ENCODE data around the gene HLCS.

GRCh38 chr21:36705679-36706481, 260.6 kb downstream of the HLCS start:
- no peak for TF ChIP-seq EZH2phosphoT487 (conservative IDR thresholded peaks at IDR 0.05; ENCODE audit: low read length)
- TF ChIP-seq, protein P1, sequence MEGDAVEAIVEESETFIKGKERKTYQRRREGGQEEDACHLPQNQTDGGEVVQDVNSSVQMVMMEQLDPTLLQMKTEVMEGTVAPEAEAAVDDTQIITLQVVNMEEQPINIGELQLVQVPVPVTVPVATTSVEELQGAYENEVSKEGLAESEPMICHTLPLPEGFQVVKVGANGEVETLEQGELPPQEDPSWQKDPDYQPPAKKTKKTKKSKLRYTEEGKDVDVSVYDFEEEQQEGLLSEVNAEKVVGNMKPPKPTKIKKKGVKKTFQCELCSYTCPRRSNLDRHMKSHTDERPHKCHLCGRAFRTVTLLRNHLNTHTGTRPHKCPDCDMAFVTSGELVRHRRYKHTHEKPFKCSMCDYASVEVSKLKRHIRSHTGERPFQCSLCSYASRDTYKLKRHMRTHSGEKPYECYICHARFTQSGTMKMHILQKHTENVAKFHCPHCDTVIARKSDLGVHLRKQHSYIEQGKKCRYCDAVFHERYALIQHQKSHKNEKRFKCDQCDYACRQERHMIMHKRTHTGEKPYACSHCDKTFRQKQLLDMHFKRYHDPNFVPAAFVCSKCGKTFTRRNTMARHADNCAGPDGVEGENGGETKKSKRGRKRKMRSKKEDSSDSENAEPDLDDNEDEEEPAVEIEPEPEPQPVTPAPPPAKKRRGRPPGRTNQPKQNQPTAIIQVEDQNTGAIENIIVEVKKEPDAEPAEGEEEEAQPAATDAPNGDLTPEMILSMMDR (IDR thresholded peaks at IDR 0.05; ENCODE audit: insufficient read depth, low read length, poor library complexity, severe bottlenecking): no peak

Measured in SU-DHL-6 (cell line).